RPMI7951 (cell line): ENCODE data around the gene PDK3. TPM values are rescaled to one million over a fixed set of nuclear protein-coding genes. Genes with fewer than 3 reads are reported as not detected.

Experiments used
- DNase-seq: peaks from one replicate; pipeline ENCODE4 v3.0.0-alpha.2; 2012; ENCODE audit warnings: low read depth
- total RNA-seq: library from RNA; depleted of rRNA; stranded (reverse); fragments of >200 nt; shearing (Covaris generic); gene quantifications from 2 replicates; pipeline ENCODE4 v1.2.3, GENCODE V29; 2014; rRNA removed

The PDK3 gene
- total RNA-seq, 1 experiment from 2014 or later = 34.5 TPM

- no peak for DNase-seq
Observed at GRCh38 chrX:24553011-24553410, 87.9 kb downstream of the PDK3 start.

- DNase-seq = peak; percentile 20
Observed at GRCh38 chrX:24561121-24561520, 96.0 kb downstream of the PDK3 start.

- DNase-seq = no peak
Observed at GRCh38 chrX:24563291-24564010, 98.4 kb downstream of the PDK3 start.

- no peak for DNase-seq
Observed at GRCh38 chrX:24566240-24566639, 101.2 kb downstream of the PDK3 start.

GRCh38 chrX:24567169-24567568 is 102.1 kb downstream of the PDK3 start:
- DNase-seq = no peak

- DNase-seq = peak; percentile 9
Observed at GRCh38 chrX:24574743-24575142, 109.7 kb downstream of the PDK3 start.

- no peak for DNase-seq
Observed at GRCh38 chrX:24575496-24575895, 110.4 kb downstream of the PDK3 start.

GRCh38 chrX:24577091-24577490 is 112.0 kb downstream of the PDK3 start:
- DNase-seq = no peak

Other genes with a start within 250 kb of the PDK3 start
- 0.24 TPM in 1 of 2 replicates, not detected in the other for gene SUPT20HL2, start 151.2 kb upstream of the PDK3 start, total RNA-seq
- not detected in 2 replicates for gene SUPT20HL1, start 104.6 kb upstream of the PDK3 start, total RNA-seq
- 0.39 and 0.84 TPM in 2 replicates for gene PCYT1B, start 182.1 kb downstream of the PDK3 start, total RNA-seq
- 26.2 and 28.6 TPM in 2 replicates for gene POLA1, start 228.6 kb downstream of the PDK3 start, total RNA-seq